ENCODE results near the gene MIPEP.

MIPEP gene

DNA sequence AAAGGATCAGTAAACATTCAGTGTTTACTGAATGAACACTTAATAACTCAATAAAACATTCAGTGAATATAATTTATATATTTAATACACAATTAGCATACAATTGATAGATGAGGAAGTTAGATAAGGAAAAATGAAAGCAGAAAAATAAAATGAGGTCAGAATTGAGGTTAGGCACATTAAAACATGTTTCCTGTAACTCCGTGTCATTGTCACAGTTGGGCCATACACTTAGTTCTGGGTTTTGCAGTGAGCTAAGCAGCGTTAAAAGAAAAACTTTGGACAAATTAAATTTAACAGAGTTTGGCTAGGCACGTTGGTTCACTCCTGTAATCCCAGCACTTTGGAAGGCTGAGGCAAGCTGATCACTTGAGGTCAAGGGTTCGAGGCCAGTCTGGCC is 71.4 kb downstream of the MIPEP start:
- TF ChIP-seq, protein P1, sequence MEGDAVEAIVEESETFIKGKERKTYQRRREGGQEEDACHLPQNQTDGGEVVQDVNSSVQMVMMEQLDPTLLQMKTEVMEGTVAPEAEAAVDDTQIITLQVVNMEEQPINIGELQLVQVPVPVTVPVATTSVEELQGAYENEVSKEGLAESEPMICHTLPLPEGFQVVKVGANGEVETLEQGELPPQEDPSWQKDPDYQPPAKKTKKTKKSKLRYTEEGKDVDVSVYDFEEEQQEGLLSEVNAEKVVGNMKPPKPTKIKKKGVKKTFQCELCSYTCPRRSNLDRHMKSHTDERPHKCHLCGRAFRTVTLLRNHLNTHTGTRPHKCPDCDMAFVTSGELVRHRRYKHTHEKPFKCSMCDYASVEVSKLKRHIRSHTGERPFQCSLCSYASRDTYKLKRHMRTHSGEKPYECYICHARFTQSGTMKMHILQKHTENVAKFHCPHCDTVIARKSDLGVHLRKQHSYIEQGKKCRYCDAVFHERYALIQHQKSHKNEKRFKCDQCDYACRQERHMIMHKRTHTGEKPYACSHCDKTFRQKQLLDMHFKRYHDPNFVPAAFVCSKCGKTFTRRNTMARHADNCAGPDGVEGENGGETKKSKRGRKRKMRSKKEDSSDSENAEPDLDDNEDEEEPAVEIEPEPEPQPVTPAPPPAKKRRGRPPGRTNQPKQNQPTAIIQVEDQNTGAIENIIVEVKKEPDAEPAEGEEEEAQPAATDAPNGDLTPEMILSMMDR (IDR thresholded peaks at IDR 0.05; ENCODE audit: extremely low read depth, missing control alignments), result no peak
- DNase-seq (ENCODE audit: low spot score), result no peak

DNA sequence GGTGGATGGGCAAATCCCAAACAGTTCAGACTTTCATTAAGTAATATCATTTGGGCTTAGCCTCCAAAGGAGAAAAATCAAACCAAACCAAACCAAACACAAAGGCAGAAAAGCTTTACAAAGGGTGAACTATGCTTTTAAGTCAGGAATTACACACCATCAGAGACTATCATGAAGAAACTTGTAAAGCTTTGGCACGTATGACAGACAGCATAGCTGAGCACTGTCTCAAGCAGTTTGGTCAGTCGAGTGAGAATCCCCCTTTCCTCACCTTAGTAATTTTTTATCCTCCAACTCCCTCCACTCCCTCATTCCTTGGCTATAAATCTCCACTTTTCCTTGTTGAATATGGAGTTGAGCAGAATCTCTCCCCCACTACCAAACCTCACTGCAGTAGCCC is 72.1 kb downstream of the MIPEP start:
- TF ChIP-seq, protein P1 (IDR thresholded peaks at IDR 0.05; ENCODE audit: extremely low read depth, missing control alignments), result no peak
- no peak for DNase-seq (ENCODE audit: low spot score)

DNA sequence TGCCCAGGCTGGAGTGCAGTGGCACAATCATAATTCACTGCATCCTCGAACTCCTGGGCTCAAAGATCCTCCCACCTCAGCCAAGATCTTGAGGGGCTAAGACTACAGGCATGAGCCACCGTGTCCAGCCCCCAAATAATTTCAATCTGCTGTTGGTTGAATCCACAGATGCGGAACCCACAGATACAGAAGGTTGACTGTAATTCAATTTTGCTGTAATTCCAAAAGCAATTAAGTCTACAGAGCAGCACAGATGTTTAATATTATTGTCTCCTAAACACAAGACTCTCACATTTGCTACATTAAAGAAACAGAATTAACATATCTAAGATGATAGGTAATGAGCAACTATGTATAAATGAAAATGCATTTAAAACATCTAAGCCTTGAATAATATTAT is 75.6 kb downstream of the MIPEP start:
- TF ChIP-seq, protein P1 (IDR thresholded peaks at IDR 0.05; ENCODE audit: extremely low read depth, missing control alignments), result no peak

DNA sequence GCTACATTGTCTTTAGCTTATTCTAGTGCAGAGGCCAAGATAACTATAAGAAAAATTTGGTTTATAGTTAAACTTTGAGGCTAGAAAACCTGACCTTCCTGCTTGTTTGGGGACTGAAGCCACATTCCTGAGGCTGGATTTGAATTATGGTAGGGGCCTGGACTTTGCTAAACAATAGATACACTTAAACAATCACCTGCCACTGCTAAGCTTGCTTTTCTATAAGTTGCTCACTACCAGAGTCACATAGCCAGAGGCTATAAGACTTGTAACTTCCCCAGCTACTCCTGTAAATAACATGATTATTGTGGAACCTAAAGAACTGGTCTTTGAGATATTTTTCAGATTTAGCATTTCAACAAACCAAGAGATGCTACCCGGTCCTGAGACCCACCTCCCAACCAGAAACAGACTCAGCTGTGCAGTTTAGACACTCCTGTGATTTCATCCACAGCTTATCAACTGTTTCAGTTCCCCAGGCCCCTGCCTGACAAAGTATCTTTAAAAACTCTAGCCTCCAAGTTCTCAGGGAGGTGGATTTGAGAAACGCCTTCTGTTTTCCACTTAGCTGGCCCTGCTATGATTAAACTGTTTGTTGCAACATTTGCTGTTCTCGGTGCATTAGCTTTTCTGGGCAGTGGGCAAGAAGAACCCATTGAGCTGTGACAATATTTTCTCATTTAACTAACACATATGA is 77.7 kb downstream of the MIPEP start:
- TF ChIP-seq, protein P1 (IDR thresholded peaks at IDR 0.05; ENCODE audit: extremely low read depth, missing control alignments), result no peak
- no peak for DNase-seq (ENCODE audit: low spot score)

More for the DNA sequence above, 75.6 kb downstream of the MIPEP start:
- DNase-seq (ENCODE audit: low spot score), result no peak

DNA sequence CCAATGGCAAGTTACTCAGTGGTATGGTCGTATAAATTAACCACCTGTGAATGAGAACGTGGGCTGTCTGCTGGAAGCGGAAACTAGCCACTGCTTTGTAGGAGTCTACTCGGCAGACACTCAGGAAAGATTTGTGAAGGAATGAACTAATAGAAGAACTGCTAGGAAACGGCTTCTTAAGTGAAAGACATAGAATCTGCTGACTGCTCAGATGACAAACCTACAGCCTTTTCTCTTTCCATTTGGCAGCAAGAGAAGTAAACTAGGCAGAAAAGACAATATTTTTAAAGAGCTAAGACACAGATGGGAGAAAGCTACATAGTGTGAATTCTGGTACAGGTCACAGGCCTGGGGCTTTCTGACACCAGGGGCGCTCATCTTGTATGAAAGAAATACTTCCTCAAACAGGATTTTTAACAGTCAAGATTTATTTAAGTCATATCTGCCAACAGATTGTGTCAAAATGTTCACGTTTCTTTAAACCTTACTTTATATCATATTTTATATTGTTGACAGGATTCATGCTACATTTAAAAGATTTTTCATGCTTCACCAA is 78.4 kb downstream of the MIPEP start:
- peak; percentile 31 for DNase-seq (ENCODE audit: low spot score)
- TF ChIP-seq, protein P1 (IDR thresholded peaks at IDR 0.05; ENCODE audit: extremely low read depth, missing control alignments), result peak; percentile 47

DNA sequence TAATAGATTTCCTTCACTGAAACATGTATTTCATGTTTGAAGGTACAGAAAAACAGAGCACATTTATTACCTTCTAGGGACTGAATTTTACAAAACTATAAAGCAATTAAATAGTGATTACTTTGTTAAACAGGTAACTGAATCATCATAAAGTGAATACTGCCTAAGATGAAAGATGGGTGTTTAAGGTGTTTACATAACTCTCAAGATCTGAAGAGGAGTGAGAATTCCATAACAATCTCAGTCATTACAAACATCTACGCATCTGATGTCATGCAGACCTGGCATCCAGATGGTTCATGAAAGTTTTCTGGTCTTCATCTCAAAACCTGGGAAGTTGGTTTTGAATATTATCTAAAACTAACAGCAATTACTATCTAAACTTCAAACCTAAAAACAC is 80.4 kb downstream of the MIPEP start:
- no peak for DNase-seq (ENCODE audit: low spot score)
- TF ChIP-seq, protein P1 (IDR thresholded peaks at IDR 0.05; ENCODE audit: extremely low read depth, missing control alignments), result no peak

DNA sequence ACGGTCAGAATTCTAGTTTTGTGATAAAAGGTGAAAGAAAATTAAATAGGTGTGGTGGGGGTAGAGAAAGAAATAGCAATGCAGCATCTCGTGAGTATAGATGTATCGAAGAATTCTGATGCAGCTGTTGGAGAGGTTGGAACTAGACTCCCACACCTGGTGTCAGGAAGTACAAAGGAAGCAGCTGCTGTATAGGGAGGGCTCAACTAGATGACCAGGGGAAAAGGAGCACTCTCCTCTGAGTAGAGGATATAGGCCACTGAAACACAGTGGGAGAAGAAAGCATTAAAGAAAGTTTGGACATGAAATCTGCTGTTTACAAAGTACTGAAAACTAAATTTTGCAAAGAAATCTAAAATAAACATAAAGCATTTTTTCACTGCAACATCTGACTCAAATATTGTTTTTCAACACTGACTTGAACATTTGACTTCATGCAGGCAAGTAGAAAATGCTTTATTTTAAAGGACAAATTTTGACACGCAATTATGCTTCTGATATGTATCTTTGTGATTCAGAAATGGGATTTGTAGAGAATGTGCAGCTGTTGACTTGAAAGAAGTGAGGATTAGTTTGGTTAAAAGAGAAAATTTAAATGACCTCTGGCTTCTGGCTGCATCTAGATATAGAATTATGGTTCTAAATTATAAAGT is 82.2 kb downstream of the MIPEP start:
- no peak for DNase-seq (ENCODE audit: low spot score)
- TF ChIP-seq, protein P1 (IDR thresholded peaks at IDR 0.05; ENCODE audit: extremely low read depth, missing control alignments), result no peak
